NCI-H2196 (cell line): Measurements from ENCODE around the gene PTAR1.
A peak's percentile ranks its signal among the peaks of the same experiment; 100 is the strongest.

Experiments
- DNase-seq: peaks from one replicate; lab custom pipeline; 2025; ENCODE audit not compliant: unreplicated experiment; lab: John Stamatoyannopoulos, UW

Gene PTAR1

GRCh38 chr9:69753830-69754229 lies 6.0 kb downstream of the PTAR1 start:
- no peak for DNase-seq

- no peak for DNase-seq
These were observed 9.7 kb downstream of the PTAR1 start for GRCh38 chr9:69750085-69750484.

GRCh38 chr9:69748304-69748703 lies 11.5 kb downstream of the PTAR1 start:
- DNase-seq, result no peak

GRCh38 chr9:69746859-69747560 lies 12.8 kb downstream of the PTAR1 start:
- DNase-seq, result no peak

GRCh38 chr9:69745716-69746437 lies 13.9 kb downstream of the PTAR1 start:
- no peak for DNase-seq

GRCh38 chr9:69744688-69745380 lies 15.0 kb downstream of the PTAR1 start:
- DNase-seq, result no peak

- DNase-seq, result no peak
These were observed 15.9 kb downstream of the PTAR1 start for GRCh38 chr9:69743930-69744329.

- no peak for DNase-seq
These were observed 18.8 kb downstream of the PTAR1 start for GRCh38 chr9:69740872-69741505.

- no peak for DNase-seq
These were observed 28.5 kb downstream of the PTAR1 start for GRCh38 chr9:69731348-69731747.

- no peak for DNase-seq
These were observed 39.8 kb downstream of the PTAR1 start for GRCh38 chr9:69719983-69720382.

GRCh38 chr9:69719367-69719766 lies 40.4 kb downstream of the PTAR1 start:
- DNase-seq, result no peak

- no peak for DNase-seq
These were observed 41.6 kb downstream of the PTAR1 start for GRCh38 chr9:69718218-69718617.

GRCh38 chr9:69715825-69716224 lies 44.0 kb downstream of the PTAR1 start:
- no peak for DNase-seq

GRCh38 chr9:69715096-69715495 lies 44.7 kb downstream of the PTAR1 start:
- DNase-seq, result no peak

- no peak for DNase-seq
These were observed 62.3 kb downstream of the PTAR1 start for GRCh38 chr9:69697475-69697874.

GRCh38 chr9:69696802-69697201 lies 63.0 kb downstream of the PTAR1 start:
- DNase-seq, result no peak

GRCh38 chr9:69689991-69690538 lies 69.7 kb downstream of the PTAR1 start:
- no peak for DNase-seq

GRCh38 chr9:69683927-69684326 lies 75.9 kb downstream of the PTAR1 start:
- DNase-seq, result no peak

GRCh38 chr9:69678843-69679538 lies 80.8 kb downstream of the PTAR1 start:
- no peak for DNase-seq

GRCh38 chr9:69677931-69678330 lies 81.9 kb downstream of the PTAR1 start:
- no peak for DNase-seq

- peak; percentile 4 for DNase-seq
These were observed 84.2 kb downstream of the PTAR1 start for GRCh38 chr9:69675563-69675962.
